ENCODE results near the gene AMBN. TPM values are rescaled to one million over a fixed set of nuclear protein-coding genes. Genes with fewer than 3 reads are reported as not detected.

AMBN gene
- total and polyA plus RNA-seq, 9 of the 15 experiments (the other 6 are each of a cell fraction or from before 2014, with no cell fraction given): 0.03 to 0.09 (median 0.07) TPM; not detected in 6

DNA sequence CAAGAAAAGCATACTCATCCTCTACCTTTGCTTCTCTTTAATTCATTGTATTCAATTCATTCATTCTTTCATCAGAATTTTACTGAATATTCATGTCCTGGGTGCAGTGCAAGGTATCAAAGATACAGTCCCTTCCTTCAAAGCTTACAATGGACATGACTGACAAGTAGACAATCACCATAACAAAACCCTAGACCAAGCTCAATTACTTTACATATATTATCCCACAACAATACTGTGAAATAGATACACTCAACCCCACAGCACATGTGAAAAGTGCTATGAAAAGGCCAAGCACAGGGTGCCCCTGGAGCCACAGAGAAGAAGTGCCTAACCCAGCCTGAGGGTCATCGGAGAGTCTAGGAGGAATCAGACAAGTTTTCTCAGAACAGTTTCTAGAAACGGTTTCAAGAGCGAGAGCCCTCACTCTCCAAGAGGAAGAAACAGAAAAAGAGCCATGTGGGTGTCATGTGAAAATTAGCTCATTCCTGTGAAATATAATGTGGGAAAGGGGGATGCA lies 15.3 kb downstream of the AMBN start (continued):
- TF ChIP-seq ATF6 (CRISPR knock-in tag; IDR thresholded peaks at IDR 0.05) (no peak), NCOA2 (IDR thresholded peaks at IDR 0.05; ENCODE audit: partially characterized antibody in 2 of 2) (no peak), POLR2AphosphoS5 (IDR thresholded peaks at IDR 0.05; ENCODE audit: control insufficient read depth, insufficient read depth, low read depth, low read length) (no peak), RFX1 (IDR thresholded peaks at IDR 0.05) (no peak)

- no peaks in the 10 kb centered on the region for H3K27me3 ChIP-seq (ENCODE audit: control insufficient read depth in 2 of 2, insufficient read depth in 2 of 2, low read length in 2 of 2)
- H3K9me1 ChIP-seq (ENCODE audit: control insufficient read depth, insufficient read depth, low read length): no peaks in the 10 kb centered on the region
- no peak overlapping the region for H3K4me3 ChIP-seq
- no TSS peak for BruUV-seq (replicated peaks)
- 0% methylated on average over 2 of the region's 2 CpGs for WGBS (ENCODE audit: insufficient coverage, low coverage, missing lambda C conversion rate)
- DNase-seq (ENCODE audit: extremely low read depth in 1 of 4, low spot score in 3 of 4) (no peak), FAIRE-seq (no peak), ATAC-seq (peak; percentile 54)
- H3K9me3 ChIP-seq (replicated peaks; ENCODE audit: control insufficient read depth, insufficient read depth, low read depth, low read length): no peaks in the 10 kb centered on the region
- peaks cover 0 to 15% of the 10 kb centered on the region in 2 experiments; a peak in 3 of 5 replicates for H3K4me1 ChIP-seq (replicated peaks in 1 of 2; ENCODE audit: control insufficient read depth in 2 of 2, insufficient read depth in 2 of 2, low read length in 2 of 2)
- CTCF ChIA-PET (ENCODE audit: low intra/inter-chr PET ratio): no interaction called here
- in situ Hi-C loops (cut with MboI) (loop anchor here (25.0 kb wide), 1 partner anchor 1104 kb away; no protein-coding TSS in a partner anchor), intact Hi-C loops (cut with micrococcal nuclease) (no loop called here)
- H3K9ac ChIP-seq (ENCODE audit: insufficient read depth in 1 of 2, low read depth in 2 of 2, low read length in 2 of 2): no peak overlapping the region
- H2AFZ ChIP-seq (ENCODE audit: low read depth, low read length): peak overlapping the region; percentile 75
- POLR2A ChIA-PET: no interaction called here
- no peak overlapping the region for H3K27ac ChIP-seq (ENCODE audit: extremely low read depth, low read depth, low read length)
- peak overlapping the region; percentile 45; the same call in 1 of the 2 replicates for H3K4me2 ChIP-seq (ENCODE audit: insufficient read depth, low read length)
- no peaks in the 10 kb centered on the region for H3K36me3 ChIP-seq (ENCODE audit: control insufficient read depth, insufficient read depth, low read length)
- TF ChIP-seq MAFK (IDR thresholded peaks at IDR 0.05; ENCODE audit: low read length) (peak; percentile 57), MAFG (tag; conservative IDR thresholded peaks at IDR 0.05) (peak; percentile 93), SMARCA4 (IDR thresholded peaks at IDR 0.05) (peak; percentile 16; the same call in 1 of the 2 replicates), ZNF316 (IDR thresholded peaks at IDR 0.05) (peak; percentile 89), SMARCE1 (IDR thresholded peaks at IDR 0.05) (no peak), NFE2L1 (tag; IDR thresholded peaks at IDR 0.05; ENCODE audit: borderline replicate concordance, low read depth) (peak; percentile 53; the same call in 1 of the 2 replicates), C11orf30 (IDR thresholded peaks at IDR 0.05; ENCODE audit: low read depth) (peak; percentile 85), BACH1 (tag; IDR thresholded peaks at IDR 0.05) (0 out of 2 replicates have a peak, but pooled peaks have one; percentile 53), NFE2 (IDR thresholded peaks at IDR 0.05; ENCODE audit: low read depth) (peak; percentile 90), ZNF431 (CRISPR knock-in tag; IDR thresholded peaks at IDR 0.05) (no peak), MAFF (IDR thresholded peaks at IDR 0.05; ENCODE audit: low read length) (peak; percentile 68; the same call in 1 of the 2 replicates)
- H3K79me2 ChIP-seq (ENCODE audit: control insufficient read depth, insufficient read depth, low read length): no peaks in the 10 kb centered on the region
- H4K20me1 ChIP-seq (replicated peaks; ENCODE audit: control insufficient read depth, insufficient read depth, low read length): no peaks in the 10 kb centered on the region
These were observed 16.3 kb downstream of the AMBN start for GRCh38 chr4:70608324-70608723.

Data from K562 (cell line).